ACC112 (cell line): ENCODE measurements around the gene LEFTY2.
"Not testable (repeated sequence)": the region's sequence is repeated elsewhere in the genome, so short reads cannot be mapped to it uniquely, and the experiment has no call there.

Experiments
- H2AFZ ChIP-seq: fragments of 200-600 bp; sonication (generic); one replicate; pipeline ENCODE4 v1.6.0; 2017; ENCODE audit warnings: antibody characterized with exemption, low read length; ENCODE audit not compliant: unreplicated experiment
- H3K27ac ChIP-seq: fragments of 200-600 bp; sonication (generic); 2 replicates; pipeline ENCODE4 v1.5.1; 2014; ENCODE audit warnings: low read depth, mild to moderate bottlenecking, antibody characterized with exemption, low read length, moderate library complexity
- H3K27me3 ChIP-seq: fragments of 200-600 bp; sonication (generic); 2 replicates; pipeline ENCODE4 v1.6.1; 2014; ENCODE audit warnings: mild to moderate bottlenecking, antibody characterized with exemption, low read length, moderate library complexity, mixed read lengths; ENCODE audit not compliant: insufficient read depth
- H3K36me3 ChIP-seq: fragments of 200-600 bp; sonication (generic); 2 replicates; pipeline ENCODE4 v1.6.1; 2016; ENCODE audit warnings: mild to moderate bottlenecking, antibody characterized with exemption, low read length, moderate library complexity, mixed read lengths; ENCODE audit not compliant: insufficient read depth
- H3K4me1 ChIP-seq: fragments of 200-600 bp; sonication (generic); one replicate; pipeline ENCODE4 v1.6.1; 2016; ENCODE audit warnings: low read length, mixed read lengths; ENCODE audit not compliant: insufficient read depth, unreplicated experiment, control insufficient read depth
- H3K4me3 ChIP-seq: fragments of 200-600 bp; sonication (generic); 2 replicates; pipeline ENCODE4 v1.5.1; 2014; ENCODE audit warnings: mild to moderate bottlenecking, low read depth, low read length
- H3K79me2 ChIP-seq: fragments of 200-600 bp; sonication (generic); one replicate; pipeline ENCODE4 v1.6.0; 2016; ENCODE audit warnings: low read length; ENCODE audit not compliant: control insufficient read depth, unreplicated experiment, insufficient read depth

LEFTY2 gene

GRCh38 chr1:225941187-225941941, at the start of gene LEFTY2:
LEFTY2 (minus strand) TSS chr1:225941220; CDS start chr1:225941140, 80 bp downstream.
- Histone ChIP-seq H3K27ac (no peak within 1 kb of the TSS), H3K27me3 (no peaks in the 10 kb centered on the region), H3K4me3 (no peak within 1 kb of the TSS)

GRCh38 chr1:225987491-225988316, 46.7 kb upstream of the LEFTY2 start:
- H2AFZ ChIP-seq: no peak overlapping the region
- no peaks in the 10 kb centered on the region for H3K4me1 ChIP-seq
- H3K27ac ChIP-seq: no peak overlapping the region
- H3K36me3 ChIP-seq: peaks cover 48% of the 10 kb centered on the region
- peaks cover 5% of the 10 kb centered on the region for H3K79me2 ChIP-seq
- no peak overlapping the region for H3K4me3 ChIP-seq
- H3K27me3 ChIP-seq: no peaks in the 10 kb centered on the region

More at GRCh38 chr1:225941187-225941941, at the start of gene LEFTY2:
- H3K36me3 ChIP-seq: no peaks in the 10 kb centered on the region
- no peak within 1 kb of the TSS for H2AFZ ChIP-seq
- no peaks in the 10 kb centered on the region for H3K79me2 ChIP-seq
- H3K4me1 ChIP-seq: no peaks in the 10 kb centered on the region

- peaks cover 42% of the 10 kb centered on the region for H3K36me3 ChIP-seq
- H3K27me3 ChIP-seq: no peaks in the 10 kb centered on the region
- H3K4me3 ChIP-seq: no peak overlapping the region
- no peaks in the 10 kb centered on the region for H3K4me1 ChIP-seq
- peaks cover 3% of the 10 kb centered on the region for H3K79me2 ChIP-seq
- H2AFZ ChIP-seq: no peak overlapping the region
- no peak overlapping the region for H3K27ac ChIP-seq
Observed at GRCh38 chr1:225981714-225982113, 40.7 kb upstream of the LEFTY2 start.

- no peaks in the 10 kb centered on the region for H3K27me3 ChIP-seq
- H3K27ac ChIP-seq: no peak overlapping the region
- H3K36me3 ChIP-seq: peaks cover 30% of the 10 kb centered on the region
- H3K4me3 ChIP-seq: no peak overlapping the region
- no peak overlapping the region for H2AFZ ChIP-seq
- H3K4me1 ChIP-seq: no peaks in the 10 kb centered on the region
- no peaks in the 10 kb centered on the region for H3K79me2 ChIP-seq
Observed at GRCh38 chr1:225980005-225980836, 39.2 kb upstream of the LEFTY2 start.

- Histone ChIP-seq H3K4me1 (no peaks in the 10 kb centered on the region), H3K36me3 (peaks cover 24% of the 10 kb centered on the region), H3K27me3 (no peaks in the 10 kb centered on the region), H2AFZ (no peak overlapping the region), H3K27ac (no peak overlapping the region), H3K79me2 (no peaks in the 10 kb centered on the region), H3K4me3 (no peak overlapping the region)
Observed at GRCh38 chr1:225979421-225979820, 38.4 kb upstream of the LEFTY2 start.

GRCh38 chr1:225977937-225978748, 37.1 kb upstream of the LEFTY2 start:
- Histone ChIP-seq H3K36me3 (peaks cover 16% of the 10 kb centered on the region), H3K27ac (no peak overlapping the region), H3K4me3 (no peak overlapping the region)

GRCh38 chr1:225975146-225975545, 34.1 kb upstream of the LEFTY2 start:
- not testable (repeated sequence) for H3K27ac ChIP-seq, H3K4me1 ChIP-seq, H3K79me2 ChIP-seq, H2AFZ ChIP-seq, H3K4me3 ChIP-seq, H3K27me3 ChIP-seq, H3K36me3 ChIP-seq

More at GRCh38 chr1:225977937-225978748, 37.1 kb upstream of the LEFTY2 start:
- no peaks in the 10 kb centered on the region for H3K27me3 ChIP-seq
- H3K4me1 ChIP-seq: no peaks in the 10 kb centered on the region
- H2AFZ ChIP-seq: no peak overlapping the region
- H3K79me2 ChIP-seq: no peaks in the 10 kb centered on the region

GRCh38 chr1:225974454-225974853, 33.4 kb upstream of the LEFTY2 start:
- H3K36me3 ChIP-seq: no peaks in the 10 kb centered on the region
- H3K27me3 ChIP-seq: no peaks in the 10 kb centered on the region
- no peaks in the 10 kb centered on the region for H3K4me1 ChIP-seq
- no peak overlapping the region for H3K27ac ChIP-seq
- H3K4me3 ChIP-seq: no peak overlapping the region
- H3K79me2 ChIP-seq: no peaks in the 10 kb centered on the region
- H2AFZ ChIP-seq: no peak overlapping the region

- no peak overlapping the region for H2AFZ ChIP-seq
- H3K27ac ChIP-seq: no peak overlapping the region
- H3K79me2 ChIP-seq: no peaks in the 10 kb centered on the region
- H3K36me3 ChIP-seq: no peaks in the 10 kb centered on the region
- H3K27me3 ChIP-seq: no peaks in the 10 kb centered on the region
- no peaks in the 10 kb centered on the region for H3K4me1 ChIP-seq
- no peak overlapping the region for H3K4me3 ChIP-seq
Observed at GRCh38 chr1:225973158-225973557, 32.1 kb upstream of the LEFTY2 start.
